ENCODE results near the gene PJA1. TPM values are rescaled to one million over a fixed set of nuclear protein-coding genes. Genes with fewer than 3 reads are reported as not detected.
A peak's percentile ranks its signal among the peaks of the same experiment; 100 is the strongest.

The PJA1 gene, protein sequence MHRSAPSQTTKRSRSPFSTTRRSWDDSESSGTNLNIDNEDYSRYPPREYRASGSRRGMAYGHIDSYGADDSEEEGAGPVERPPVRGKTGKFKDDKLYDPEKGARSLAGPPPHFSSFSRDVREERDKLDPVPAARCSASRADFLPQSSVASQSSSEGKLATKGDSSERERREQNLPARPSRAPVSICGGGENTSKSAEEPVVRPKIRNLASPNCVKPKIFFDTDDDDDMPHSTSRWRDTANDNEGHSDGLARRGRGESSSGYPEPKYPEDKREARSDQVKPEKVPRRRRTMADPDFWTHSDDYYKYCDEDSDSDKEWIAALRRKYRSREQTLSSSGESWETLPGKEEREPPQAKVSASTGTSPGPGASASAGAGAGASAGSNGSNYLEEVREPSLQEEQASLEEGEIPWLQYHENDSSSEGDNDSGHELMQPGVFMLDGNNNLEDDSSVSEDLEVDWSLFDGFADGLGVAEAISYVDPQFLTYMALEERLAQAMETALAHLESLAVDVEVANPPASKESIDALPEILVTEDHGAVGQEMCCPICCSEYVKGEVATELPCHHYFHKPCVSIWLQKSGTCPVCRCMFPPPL
- 8.8 TPM for total RNA-seq (2013)
- 10 to 100 TPM in 1 of 3 donors, 1 to 10 TPM in 2; 2.1 to 11.6 (median 8.8) TPM for polyA plus RNA-seq
- 3.3 and 5.4 TPM in 2 replicates for polyA minus RNA-seq
- 2.6 to 17.5 (median 5.2) reads per million in 11 experiments for total RNA-seq

DNA sequence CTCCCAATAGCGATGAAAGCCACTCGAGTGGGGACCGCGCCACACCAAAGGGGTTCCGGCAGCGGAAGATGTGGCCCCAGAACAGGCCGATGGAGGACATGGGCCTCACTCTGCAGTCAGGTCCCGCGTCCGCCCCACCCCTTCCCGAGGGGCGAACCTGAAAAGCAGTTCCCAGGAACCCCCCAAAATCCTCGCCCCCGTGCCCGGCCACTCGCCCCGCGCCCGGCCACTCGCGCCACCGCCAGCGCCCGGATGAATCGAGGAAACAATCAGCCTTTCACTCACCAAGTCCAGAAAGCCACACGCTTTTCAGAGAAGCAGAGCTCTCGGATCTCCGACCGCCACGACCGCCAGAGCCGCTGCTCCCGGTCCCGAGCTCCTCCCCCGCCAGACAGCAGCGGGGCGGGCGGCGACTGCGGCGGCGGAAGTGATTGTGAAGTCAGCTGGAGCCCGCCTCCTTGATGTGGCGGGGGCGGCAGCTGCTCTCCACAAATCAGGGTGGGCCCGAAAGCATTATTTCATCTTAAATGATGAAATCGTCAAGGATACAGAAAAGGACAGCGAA lies at the start of gene PJA1:
Gene PJA1 (minus strand): TSS at position 367 of the 565 bp plus-strand sequence. CDS start 2,380 bp downstream, outside the sequence.
- H3K4me1 ChIP-seq (ENCODE audit: control insufficient read depth in 1 of 2, insufficient read depth in 2 of 2, low read length in 2 of 2): no peaks in the 10 kb centered on the region

More for the DNA sequence above, at the start of gene PJA1:
- intact Hi-C loops (cut with micrococcal nuclease): no loop called here
- Histone ChIP-seq H3K36me3 (replicated peaks in 1 of 2; ENCODE audit: control insufficient read depth in 1 of 2, insufficient read depth in 2 of 2, low read length in 2 of 2) (no peaks in the 10 kb centered on the region), H4K20me1 (ENCODE audit: insufficient read depth, low read length) (no peaks in the 10 kb centered on the region), H3K4me2 (replicated peaks; ENCODE audit: extremely low read depth, low read length, poor library complexity, severe bottlenecking) (peak within 1 kb of the TSS; percentile 80), H3K4me3 (replicated peaks in 1 of 3; ENCODE audit: low read depth in 2 of 3, low read length in 3 of 3) (peak within 1 kb of the TSS; percentile 55 to 81 (median 71)), H3K79me2 (ENCODE audit: insufficient read depth, low read length) (no peaks in the 10 kb centered on the region), H3K27ac (ENCODE audit: low read depth in 1 of 2, low read length in 2 of 2) (no peak within 1 kb of the TSS), H3K9me3 (replicated peaks in 1 of 2; ENCODE audit: control insufficient read depth in 1 of 2, insufficient read depth in 1 of 2, low read length in 2 of 2) (no peaks in the 10 kb centered on the region), H2AFZ (ENCODE audit: insufficient read depth, low read depth, low read length, poor library complexity, severe bottlenecking) (peak within 1 kb of the TSS; percentile 70), H3K9ac (ENCODE audit: insufficient read depth, low read length, poor library complexity, severe bottlenecking) (peak within 1 kb of the TSS; percentile 62), H3K27me3 (ENCODE audit: control insufficient read depth in 2 of 2, insufficient read depth in 2 of 2, low read length in 2 of 2) (no peaks in the 10 kb centered on the region)
- H3K4me3 Mint-ChIP-seq: peak within 1 kb of the TSS; percentile 81 to 90
- H3K36me3 Mint-ChIP-seq: peaks cover 3 to 9% of the 10 kb centered on the region in 2 donors
- peak; percentile 4 to 34 (median 31) for DNase-seq
- peaks cover 2 to 6% (median 6%) of the 10 kb centered on the region in 3 donors for H3K27me3 Mint-ChIP-seq (ENCODE audit: low read depth in 3 of 3)
- 0% methylated on average over 22 of the region's 48 CpGs for WGBS (ENCODE audit: insufficient coverage)
- TF ChIP-seq, protein P1, sequence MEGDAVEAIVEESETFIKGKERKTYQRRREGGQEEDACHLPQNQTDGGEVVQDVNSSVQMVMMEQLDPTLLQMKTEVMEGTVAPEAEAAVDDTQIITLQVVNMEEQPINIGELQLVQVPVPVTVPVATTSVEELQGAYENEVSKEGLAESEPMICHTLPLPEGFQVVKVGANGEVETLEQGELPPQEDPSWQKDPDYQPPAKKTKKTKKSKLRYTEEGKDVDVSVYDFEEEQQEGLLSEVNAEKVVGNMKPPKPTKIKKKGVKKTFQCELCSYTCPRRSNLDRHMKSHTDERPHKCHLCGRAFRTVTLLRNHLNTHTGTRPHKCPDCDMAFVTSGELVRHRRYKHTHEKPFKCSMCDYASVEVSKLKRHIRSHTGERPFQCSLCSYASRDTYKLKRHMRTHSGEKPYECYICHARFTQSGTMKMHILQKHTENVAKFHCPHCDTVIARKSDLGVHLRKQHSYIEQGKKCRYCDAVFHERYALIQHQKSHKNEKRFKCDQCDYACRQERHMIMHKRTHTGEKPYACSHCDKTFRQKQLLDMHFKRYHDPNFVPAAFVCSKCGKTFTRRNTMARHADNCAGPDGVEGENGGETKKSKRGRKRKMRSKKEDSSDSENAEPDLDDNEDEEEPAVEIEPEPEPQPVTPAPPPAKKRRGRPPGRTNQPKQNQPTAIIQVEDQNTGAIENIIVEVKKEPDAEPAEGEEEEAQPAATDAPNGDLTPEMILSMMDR (IDR thresholded peaks at IDR 0.05): no peak
- peak within 1 kb of the TSS in 5 of 7 donors; percentile 3 to 76 (median 44) for H3K27ac Mint-ChIP-seq
- peaks cover 10% of the 10 kb centered on the region for H3K4me1 Mint-ChIP-seq
- peaks cover 0 to 9% (median 0%) of the 10 kb centered on the region in 7 donors for H3K9me3 Mint-ChIP-seq
